Duodenal mucosa (tissue), 2 donors: ENCODE measurements around the gene ARFRP1.

Experiments
- H3K27ac ChIP-seq: one replicate; pipeline ENCODE4 v1.7.0; 2013; ENCODE audit warnings: low read depth, low read length
- H3K27me3 ChIP-seq, 2 donors: one replicate each; pipeline ENCODE4 v1.7.0; 2013; ENCODE audit warnings: low read length in 2 of 2, control low read depth in 1 of 2; ENCODE audit not compliant: insufficient read depth in 2 of 2, control insufficient read depth in 1 of 2
- H3K36me3 ChIP-seq, 2 donors: one replicate each; pipeline ENCODE4 v1.7.0; 2013; ENCODE audit warnings: low read length in 2 of 2, control low read depth in 1 of 2; ENCODE audit not compliant: insufficient read depth in 2 of 2, control insufficient read depth in 1 of 2
- H3K4me1 ChIP-seq, 2 donors: one replicate each; pipeline ENCODE4 v1.7.0; 2013; ENCODE audit warnings: low read length in 2 of 2, control low read depth in 1 of 2; ENCODE audit not compliant: insufficient read depth in 2 of 2, control insufficient read depth in 1 of 2
- H3K4me3 ChIP-seq, 2 donors: one replicate each; pipeline ENCODE4 v1.7.0; 2013; ENCODE audit warnings: low read length in 2 of 2, low read depth in 1 of 2
- H3K9ac ChIP-seq, 2 donors: one replicate each; pipeline ENCODE4 v1.7.0; 2013; ENCODE audit warnings: low read length in 2 of 2, low read depth in 1 of 2
- H3K9me3 ChIP-seq, 2 donors: one replicate each; pipeline ENCODE4 v1.7.0; 2013; ENCODE audit warnings: low read length in 2 of 2, control low read depth in 1 of 2; ENCODE audit not compliant: control insufficient read depth in 1 of 2

Gene ARFRP1, protein sequence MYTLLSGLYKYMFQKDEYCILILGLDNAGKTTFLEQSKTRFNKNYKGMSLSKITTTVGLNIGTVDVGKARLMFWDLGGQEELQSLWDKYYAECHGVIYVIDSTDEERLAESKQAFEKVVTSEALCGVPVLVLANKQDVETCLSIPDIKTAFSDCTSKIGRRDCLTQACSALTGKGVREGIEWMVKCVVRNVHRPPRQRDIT

DNA sequence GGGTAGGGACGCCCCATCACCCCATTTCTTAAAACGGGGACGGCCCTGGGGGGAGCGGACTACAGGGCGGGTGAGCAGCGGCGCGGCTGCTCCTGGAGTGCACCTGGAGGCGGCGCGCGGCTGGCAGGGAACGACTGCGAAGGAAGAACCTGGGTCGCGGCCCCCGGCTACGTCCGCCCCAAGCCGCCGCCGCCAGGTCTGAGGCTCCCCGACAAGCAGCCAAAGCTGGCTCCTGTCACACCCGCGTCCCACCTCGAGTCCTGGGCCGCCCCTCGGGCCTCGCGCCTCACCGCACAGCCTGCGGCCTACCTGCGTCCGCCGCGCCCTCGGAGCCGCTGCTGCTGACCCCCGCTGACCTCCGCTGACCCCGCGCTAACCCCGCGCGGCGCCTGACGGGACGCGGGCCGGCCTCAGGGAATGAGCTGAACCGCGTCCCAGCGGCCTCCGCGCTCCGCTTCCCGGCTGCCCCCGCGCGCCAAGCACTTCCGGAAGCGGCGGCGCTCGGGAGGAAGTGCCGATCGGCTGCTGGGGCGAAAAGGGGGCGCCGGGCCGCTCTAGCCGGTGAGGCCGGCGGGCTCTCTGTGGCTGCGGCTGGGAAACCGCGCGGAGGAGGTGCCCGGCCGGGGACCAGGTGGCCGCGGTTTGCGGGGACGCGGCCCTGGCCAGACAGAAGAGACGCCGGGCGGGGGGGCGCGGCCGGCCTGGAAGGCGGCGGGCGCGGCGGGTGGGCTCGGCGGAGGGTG lies at the start of gene ARFRP1, which contains the start of gene ZGPAT:
Gene ARFRP1, minus strand, starts transcription at position 419 of the 743 bp plus-strand sequence. CDS start 885 bp downstream, outside the sequence.
Gene ZGPAT, plus strand, starts transcription at position 482 of the 743 bp plus-strand sequence. CDS start 542 bp downstream, outside the sequence.
- Histone ChIP-seq H3K4me1 (peaks cover 22 to 23% of the 10 kb centered on the region in 2 donors), H3K27me3 (no peaks in the 10 kb centered on the region), H3K9me3 (no peaks in the 10 kb centered on the region), H3K9ac (peak within 1 kb of the TSS; percentile 68 to 70), H3K27ac (peak within 1 kb of the TSS; percentile 64), H3K36me3 (peaks cover 16 to 47% of the 10 kb centered on the region in 2 donors), H3K4me3 (peak within 1 kb of the TSS; percentile 81 to 89)

DNA sequence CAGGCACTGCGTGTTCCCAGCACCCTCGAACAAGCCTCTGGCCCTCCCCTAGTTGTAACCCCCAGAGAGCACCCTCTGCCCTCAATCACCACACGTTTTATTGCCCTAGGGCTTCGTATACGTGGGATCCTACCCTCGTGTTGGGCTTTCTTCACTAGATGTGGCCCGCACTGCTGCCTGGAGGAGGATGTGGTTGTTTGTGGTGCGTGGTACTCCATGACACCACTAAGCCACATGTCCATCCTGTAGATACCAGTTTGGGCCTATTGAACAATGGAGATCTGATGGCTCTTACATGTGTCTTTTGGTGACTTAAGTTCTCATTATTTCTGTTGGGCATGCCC lies 48.8 kb upstream of the ARFRP1 start:
- H3K4me3 ChIP-seq = no peak overlapping the region
- no peaks in the 10 kb centered on the region for H3K27me3 ChIP-seq
- H3K36me3 ChIP-seq = peaks cover 0 to 2% of the 10 kb centered on the region in 2 donors
- H3K9me3 ChIP-seq = no peaks in the 10 kb centered on the region
- no peak overlapping the region for H3K27ac ChIP-seq
- H3K4me1 ChIP-seq = no peaks in the 10 kb centered on the region
- H3K9ac ChIP-seq = no peak overlapping the region

DNA sequence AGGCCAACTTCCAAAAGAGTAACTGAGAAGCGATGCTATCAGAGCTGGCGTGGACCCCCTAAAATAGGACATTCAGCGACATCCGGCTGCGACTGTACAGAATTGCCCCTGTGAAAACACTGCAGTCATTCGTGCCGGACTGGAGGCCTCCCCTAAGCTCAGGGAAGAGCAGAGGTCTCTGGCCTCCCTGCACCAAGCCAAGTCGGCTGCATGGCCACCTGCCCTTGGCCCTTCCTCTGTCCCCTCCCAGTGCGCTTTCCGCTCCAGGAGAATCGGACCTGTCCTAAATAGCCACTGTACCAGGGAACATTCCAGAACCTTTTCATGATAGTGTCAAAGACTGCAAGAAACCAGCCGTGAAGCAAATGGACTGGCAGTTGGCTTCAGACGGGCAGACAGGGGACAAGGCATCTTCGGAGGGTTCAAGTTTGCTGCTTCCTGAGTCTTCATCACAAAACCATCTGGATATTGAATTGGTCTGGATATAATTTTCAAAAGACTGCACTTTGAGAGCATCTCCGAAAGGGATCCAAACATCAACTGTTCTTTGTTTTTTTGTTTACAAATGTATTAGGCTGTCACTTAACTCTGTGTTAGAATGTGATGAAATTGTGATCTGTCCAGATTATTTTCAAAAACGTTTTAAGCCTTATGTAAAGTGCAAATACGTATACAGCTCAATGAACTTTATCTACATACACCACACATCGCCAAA lies 48.3 kb upstream of the ARFRP1 start:
- no peaks in the 10 kb centered on the region for H3K4me1 ChIP-seq
- no peak overlapping the region for H3K27ac ChIP-seq
- H3K27me3 ChIP-seq = no peaks in the 10 kb centered on the region
- H3K36me3 ChIP-seq = peaks cover 0 to 2% of the 10 kb centered on the region in 2 donors
- H3K4me3 ChIP-seq = no peak overlapping the region
- no peaks in the 10 kb centered on the region for H3K9me3 ChIP-seq
- H3K9ac ChIP-seq = no peak overlapping the region

DNA sequence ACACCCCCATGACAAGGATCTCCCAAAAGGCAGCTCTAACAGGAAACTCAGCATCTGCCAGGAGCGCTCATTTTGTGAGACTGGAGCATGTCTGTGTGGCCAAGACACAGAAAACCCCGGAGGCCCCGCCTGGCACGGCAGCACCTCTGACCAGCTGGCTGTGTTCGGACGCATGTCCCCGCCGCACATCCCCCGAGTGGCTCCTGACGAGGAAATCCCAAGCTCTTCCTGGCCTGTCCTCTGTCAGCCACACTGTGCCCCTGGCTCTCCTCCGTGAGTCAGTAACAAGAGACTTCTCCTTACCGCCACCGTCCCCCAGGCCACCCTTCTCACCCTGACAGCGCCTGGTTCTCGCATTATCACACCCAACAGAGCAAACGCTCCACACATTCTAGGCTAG lies 46.2 kb upstream of the ARFRP1 start:
- Histone ChIP-seq H3K4me1 (no peaks in the 10 kb centered on the region), H3K4me3 (no peak overlapping the region), H3K36me3 (peaks cover 0 to 2% of the 10 kb centered on the region in 2 donors), H3K9ac (no peak overlapping the region), H3K27ac (no peak overlapping the region), H3K9me3 (no peaks in the 10 kb centered on the region), H3K27me3 (no peaks in the 10 kb centered on the region)

DNA sequence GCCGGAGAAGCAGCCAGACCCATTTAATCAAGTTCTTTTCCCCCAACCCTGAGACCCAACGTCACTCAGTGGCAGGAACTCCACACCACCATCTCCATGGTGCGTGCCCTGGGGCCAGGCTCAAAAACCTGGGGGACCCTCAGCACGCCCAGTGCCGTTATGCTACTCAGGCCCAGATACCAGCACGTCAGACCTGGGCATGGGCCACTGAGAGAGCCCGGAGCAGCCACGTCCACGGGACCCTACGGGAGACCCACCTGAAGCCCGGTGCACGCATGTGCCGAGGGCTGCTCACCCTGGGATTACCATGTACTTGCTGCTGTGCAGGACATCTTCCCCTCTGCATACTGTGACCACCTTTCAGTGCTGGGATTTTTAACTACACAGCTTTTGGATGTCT lies 45.6 kb upstream of the ARFRP1 start:
- Histone ChIP-seq H3K4me1 (no peaks in the 10 kb centered on the region), H3K27me3 (no peaks in the 10 kb centered on the region), H3K9me3 (no peaks in the 10 kb centered on the region), H3K36me3 (peaks cover 0 to 2% of the 10 kb centered on the region in 2 donors), H3K9ac (no peak overlapping the region), H3K27ac (no peak overlapping the region), H3K4me3 (no peak overlapping the region)

DNA sequence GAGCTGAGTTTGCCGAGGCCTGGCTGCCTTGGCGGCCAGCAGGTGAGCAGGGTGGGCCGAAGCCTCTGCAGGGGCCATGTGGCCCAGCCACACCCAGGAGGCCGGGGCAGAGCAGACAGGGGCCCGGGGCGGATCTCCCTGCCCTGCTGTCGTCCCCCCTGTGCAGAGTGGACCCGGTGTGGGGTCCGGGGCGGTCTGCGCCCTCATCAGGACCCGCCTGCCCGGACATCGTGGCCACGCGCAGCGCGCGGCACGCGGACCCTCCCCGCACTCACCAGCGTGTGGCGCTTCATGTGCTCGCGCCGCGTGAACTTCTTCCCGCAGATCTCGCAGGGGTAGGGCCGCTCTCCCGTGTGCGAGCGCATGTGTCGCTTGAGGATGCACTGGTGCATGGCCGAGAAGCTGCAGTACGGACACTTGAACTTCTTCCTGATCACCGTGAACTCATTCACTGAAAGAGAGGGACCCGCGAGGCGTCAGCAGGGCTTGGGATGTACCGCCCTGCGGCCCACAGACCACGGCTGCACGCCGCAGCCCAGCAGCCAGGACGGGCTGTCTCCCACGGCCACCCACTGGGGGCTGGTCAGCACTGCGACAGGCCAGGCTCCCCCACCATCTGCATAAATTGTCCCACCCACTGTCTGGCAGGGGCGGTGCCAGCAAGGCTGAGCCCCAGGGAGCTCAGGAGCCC lies 44.8 kb upstream of the ARFRP1 start:
- H3K4me3 ChIP-seq = no peak overlapping the region
- H3K27me3 ChIP-seq = no peaks in the 10 kb centered on the region
- no peaks in the 10 kb centered on the region for H3K4me1 ChIP-seq
- no peaks in the 10 kb centered on the region for H3K9me3 ChIP-seq
- peaks cover 0 to 2% of the 10 kb centered on the region in 2 donors for H3K36me3 ChIP-seq
- H3K27ac ChIP-seq = no peak overlapping the region
- H3K9ac ChIP-seq = no peak overlapping the region

DNA sequence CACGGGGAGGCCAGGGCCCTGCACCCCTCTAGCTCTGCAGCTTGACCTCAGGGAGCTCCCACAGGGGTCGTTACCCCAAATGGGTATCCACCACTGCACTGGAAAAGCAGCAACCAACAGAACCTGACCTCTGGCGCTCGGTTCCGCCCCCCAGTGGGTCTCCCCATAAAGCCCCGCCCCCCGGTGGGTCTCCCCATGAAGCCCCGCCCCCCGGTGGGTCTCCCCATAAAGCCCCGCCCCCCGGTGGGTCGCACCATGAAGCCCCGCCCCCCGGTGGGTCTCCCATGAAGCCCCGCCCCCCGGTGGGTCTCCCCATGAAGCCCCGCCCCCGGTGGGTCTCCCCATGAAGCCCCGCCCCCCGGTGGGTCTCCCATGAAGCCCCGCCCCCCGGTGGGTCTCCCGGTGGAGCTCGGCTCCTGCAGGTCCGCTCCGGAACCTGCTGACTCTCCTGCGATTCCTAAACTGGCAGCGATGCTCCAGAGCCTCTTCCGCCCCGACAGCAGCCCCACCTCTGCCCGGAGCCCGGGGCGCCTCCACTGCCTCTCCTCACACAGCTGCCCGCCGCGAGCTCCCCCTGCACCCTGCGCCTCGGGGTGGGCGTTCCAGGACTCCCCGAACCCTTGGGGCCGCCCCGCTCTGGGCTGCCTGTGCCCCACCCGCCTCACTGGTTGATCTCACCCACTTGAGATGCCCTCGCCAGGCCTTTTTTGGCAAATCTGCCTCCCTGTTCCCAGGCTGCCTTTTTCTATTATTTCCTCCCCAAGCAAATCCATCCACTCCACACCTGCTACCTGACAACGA lies 43.9 kb upstream of the ARFRP1 start:
- Histone ChIP-seq H3K9ac (no peak overlapping the region), H3K27ac (no peak overlapping the region)

DNA sequence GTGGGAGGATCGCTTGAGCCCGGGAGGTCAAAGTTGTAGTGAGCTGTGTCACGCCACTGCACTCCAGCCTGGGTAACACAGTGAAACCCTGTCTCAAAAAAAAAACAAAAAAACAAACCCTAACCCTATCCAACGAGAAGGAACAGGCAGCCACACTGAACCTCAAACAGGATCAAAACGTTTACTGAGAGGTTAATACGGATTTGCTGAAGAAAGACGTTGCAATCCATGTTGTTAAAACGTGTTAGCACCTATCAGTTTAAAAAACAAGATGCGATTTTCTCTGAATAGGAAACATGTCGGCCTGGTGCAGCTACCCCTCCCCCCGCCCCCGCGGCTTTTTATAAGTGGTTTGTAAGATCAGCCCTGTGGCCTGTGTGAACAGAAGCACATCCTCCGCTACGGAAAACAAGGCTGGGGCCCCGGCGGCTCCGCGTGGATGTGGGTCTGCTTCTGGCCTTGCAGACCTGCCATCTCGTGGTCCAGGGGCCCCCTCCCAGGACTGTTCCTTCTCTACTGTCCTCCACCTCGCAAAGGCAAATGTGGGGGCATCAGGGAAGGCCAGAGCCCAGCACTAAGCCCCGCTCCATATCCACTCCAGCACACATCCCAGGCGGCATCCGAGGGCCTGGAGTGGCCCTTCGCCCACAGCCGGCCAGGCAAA lies 43.2 kb upstream of the ARFRP1 start:
- Histone ChIP-seq H3K9me3 (no peaks in the 10 kb centered on the region), H3K4me3 (no peak overlapping the region), H3K36me3 (no peaks in the 10 kb centered on the region), H3K9ac (no peak overlapping the region), H3K27me3 (no peaks in the 10 kb centered on the region), H3K27ac (no peak overlapping the region), H3K4me1 (no peaks in the 10 kb centered on the region)

More for the DNA sequence above, 43.9 kb upstream of the ARFRP1 start:
- Histone ChIP-seq H3K36me3 (peaks cover 0 to under 1% of the 10 kb centered on the region in 2 donors), H3K9me3 (no peaks in the 10 kb centered on the region), H3K4me1 (no peaks in the 10 kb centered on the region), H3K27me3 (no peaks in the 10 kb centered on the region), H3K4me3 (no peak overlapping the region)
